Neuronal stem cell (in vitro differentiated cells): Measurements from ENCODE around the gene ASGR1.

Experiments used
- DNase-seq: peaks from one replicate; pipeline ENCODE4 v3.0.0-alpha.2; 2013; ENCODE audit warnings: low spot score
- H2AFZ ChIP-seq: one replicate; pipeline ENCODE4 v1.6.1; 2013; ENCODE audit warnings: mild to moderate bottlenecking, low read length, inconsistent platforms
- H2AK5ac ChIP-seq: 2 replicates; pipeline ENCODE4 v1.6.1; 2013; ENCODE audit warnings: low read depth, mild to moderate bottlenecking, inconsistent platforms, low read length, moderate library complexity, mixed read lengths
- H2BK120ac ChIP-seq: 2 replicates; pipeline ENCODE4 v1.6.1; 2013; ENCODE audit warnings: low read depth, mild to moderate bottlenecking, inconsistent platforms, low read length, moderate library complexity, mixed read lengths
- H2BK12ac ChIP-seq: one replicate; pipeline ENCODE4 v1.6.1; 2013; ENCODE audit warnings: low read length, inconsistent platforms
- H2BK15ac ChIP-seq: 2 replicates; pipeline ENCODE4 v1.6.1; 2013; ENCODE audit warnings: mild to moderate bottlenecking, low read length, inconsistent platforms, mixed read lengths
- H2BK5ac ChIP-seq: one replicate; pipeline ENCODE4 v1.6.1; 2013; ENCODE audit warnings: inconsistent platforms, mild to moderate bottlenecking, low read length, moderate library complexity
- H3K14ac ChIP-seq: one replicate; pipeline ENCODE4 v1.6.1; 2013; ENCODE audit warnings: low read length, inconsistent platforms
- H3K18ac ChIP-seq: 2 replicates; pipeline ENCODE4 v1.6.1; 2013; ENCODE audit warnings: low read length, inconsistent platforms
- H3K23ac ChIP-seq: 2 replicates; pipeline ENCODE4 v1.6.1; 2013; ENCODE audit warnings: low read depth, mild to moderate bottlenecking, mixed read lengths, low read length, inconsistent platforms; ENCODE audit not compliant: poor library complexity
- H3K27ac ChIP-seq: replicated peaks from 3 replicates; pipeline ENCODE4 v1.5.1; 2013; ENCODE audit warnings: low read length, inconsistent platforms
- H3K27me3 ChIP-seq, 3 experiments: 2 replicates each; pipeline ENCODE4 v1.6.1; 2013; ENCODE audit warnings: low read length in 3 of 3, mild to moderate bottlenecking in 2 of 3, inconsistent platforms in 1 of 3, low read depth in 1 of 3, mixed read lengths in 1 of 3, moderate library complexity in 1 of 3; ENCODE audit not compliant: control insufficient read depth in 3 of 3, insufficient read depth in 3 of 3
- H3K36me3 ChIP-seq, 2 donors: replicated peaks in 1 of 2; 2 replicates each; pipeline ENCODE4 v1.6.1; 2013; ENCODE audit warnings: low read length in 2 of 2; ENCODE audit not compliant: control insufficient read depth in 2 of 2, insufficient read depth in 2 of 2
- H3K4ac ChIP-seq: 2 replicates; pipeline ENCODE4 v1.6.1; 2013; ENCODE audit warnings: inconsistent platforms, mild to moderate bottlenecking, low read length, moderate library complexity
- H3K4me1 ChIP-seq, 2 donors: 1 replicate in 1 of 2; 2 replicates in 1 of 2; pipeline ENCODE4 v1.6.1; 2013; ENCODE audit warnings: low read length in 2 of 2, low read depth in 1 of 2; ENCODE audit not compliant: control insufficient read depth in 2 of 2, insufficient read depth in 1 of 2
- H3K4me2 ChIP-seq: one replicate; pipeline ENCODE4 v1.6.1; 2013; ENCODE audit warnings: mild to moderate bottlenecking, low read length, inconsistent platforms; ENCODE audit not compliant: insufficient read depth, poor library complexity, severe bottlenecking
- H3K4me3 ChIP-seq, 2 donors: 2 replicates each; pipeline ENCODE4 v1.5.1; 2013; ENCODE audit warnings: low read length in 2 of 2, mild to moderate bottlenecking in 2 of 2, inconsistent platforms in 1 of 2, moderate library complexity in 1 of 2
- H3K79me1 ChIP-seq: one replicate; pipeline ENCODE4 v1.6.1; 2013; ENCODE audit warnings: low read depth, mild to moderate bottlenecking, inconsistent platforms, low read length, moderate library complexity
- H3K9ac ChIP-seq: one replicate; pipeline ENCODE4 v1.6.1; 2013; ENCODE audit warnings: mild to moderate bottlenecking, low read depth, low read length, inconsistent platforms; ENCODE audit not compliant: poor library complexity
- H3K9me3 ChIP-seq, 2 donors: replicated peaks in 1 of 2; 2 replicates each; pipeline versions ENCODE3 to v1.6.1; 2013; ENCODE audit warnings: low read length in 2 of 2, mild to moderate bottlenecking in 2 of 2, inconsistent platforms in 1 of 2, low read depth in 1 of 2, mixed read lengths in 1 of 2, moderate library complexity in 1 of 2; ENCODE audit not compliant: control insufficient read depth in 2 of 2, insufficient read depth in 1 of 2
- H4K8ac ChIP-seq: one replicate; pipeline ENCODE4 v1.6.1; 2013; ENCODE audit warnings: low read depth, mild to moderate bottlenecking, inconsistent platforms, low read length, moderate library complexity
- H4K91ac ChIP-seq: one replicate; pipeline ENCODE4 v1.6.1; 2013; ENCODE audit warnings: low read length, low read depth, mild to moderate bottlenecking, inconsistent platforms; ENCODE audit not compliant: poor library complexity
- WGBS, 2 donors: extraction: QIAGEN DNeasy Blood & Tissue Kit; methylation state at CpG; one replicate each; pipeline ENCODE4 v1.1.7; 2013; ENCODE audit warnings: missing lambda C conversion rate in 2 of 2, mixed read lengths in 1 of 2; ENCODE audit not compliant: insufficient read length in 2 of 2, insufficient replicate concordance in 1 of 2; ENCODE audit errors: extremely low coverage in 2 of 2; 5-methylcytosine and 5-hydroxymethylcytosine counted together

The ASGR1 gene

GRCh38 chr17:7196651-7197401, 17.7 kb upstream of the ASGR1 start:
- Histone ChIP-seq H3K27ac (no peak overlapping the region), H4K91ac (no peak overlapping the region), H4K8ac (no peak overlapping the region), H2AFZ (no peak overlapping the region), H3K4me2 (no peak overlapping the region), H3K4ac (no peak overlapping the region), H3K79me1 (peaks cover 3% of the 10 kb centered on the region), H3K9me3 (no peaks in the 10 kb centered on the region), H3K18ac (no peak overlapping the region), H3K27me3 (no peaks in the 10 kb centered on the region), H3K9ac (no peak overlapping the region), H2BK120ac (no peak overlapping the region), H3K23ac (no peak overlapping the region), H3K36me3 (peaks cover 50 to 85% of the 10 kb centered on the region in 2 donors), H2BK15ac (no peak overlapping the region), H3K4me3 (no peak overlapping the region), H3K14ac (no peak overlapping the region), H3K4me1 (no peaks in the 10 kb centered on the region), H2BK5ac (no peak overlapping the region), H2AK5ac (no peak overlapping the region), H2BK12ac (no peak overlapping the region)
- DNase-seq = no peak
- WGBS, 2 donors = no CpG with 5 or more reads among the region's 22 CpGs

GRCh38 chr17:7195971-7196370, 16.8 kb upstream of the ASGR1 start:
- H3K4me2 ChIP-seq = no peak overlapping the region
- no peak overlapping the region for H3K4me3 ChIP-seq
- no peak overlapping the region for H4K91ac ChIP-seq
- no peaks in the 10 kb centered on the region for H3K9me3 ChIP-seq
- peaks cover 3% of the 10 kb centered on the region for H3K79me1 ChIP-seq
- peaks cover 0 to 3% of the 10 kb centered on the region in 2 donors for H3K4me1 ChIP-seq
- no peak overlapping the region for H3K23ac ChIP-seq
- no peak overlapping the region for H3K4ac ChIP-seq
- H2BK12ac ChIP-seq = no peak overlapping the region
- peaks cover 53 to 85% of the 10 kb centered on the region in 2 donors for H3K36me3 ChIP-seq
- H3K27me3 ChIP-seq = no peaks in the 10 kb centered on the region
- no peak overlapping the region for H2AFZ ChIP-seq
- no peak overlapping the region for H3K14ac ChIP-seq
- H2BK120ac ChIP-seq = no peak overlapping the region
- WGBS, 2 donors = no CpG with 5 or more reads among the region's 12 CpGs
- no peak overlapping the region for H2AK5ac ChIP-seq
- H2BK15ac ChIP-seq = no peak overlapping the region
- H2BK5ac ChIP-seq = no peak overlapping the region
- DNase-seq = no peak
- no peak overlapping the region for H3K9ac ChIP-seq
- no peak overlapping the region for H4K8ac ChIP-seq
- H3K27ac ChIP-seq = no peak overlapping the region
- H3K18ac ChIP-seq = no peak overlapping the region

GRCh38 chr17:7192271-7192937, 13.2 kb upstream of the ASGR1 start:
- Histone ChIP-seq H2BK5ac (no peak overlapping the region), H2BK12ac (no peak overlapping the region), H3K18ac (no peak overlapping the region), H3K9me3 (no peaks in the 10 kb centered on the region), H3K27ac (peak overlapping the region; percentile 12), H2AFZ (no peak overlapping the region), H2AK5ac (no peak overlapping the region), H3K79me1 (peaks cover 3% of the 10 kb centered on the region), H4K8ac (no peak overlapping the region), H3K4me3 (no peak overlapping the region), H3K4me1 (peaks cover 0 to 5% of the 10 kb centered on the region in 2 donors), H2BK15ac (no peak overlapping the region), H3K9ac (no peak overlapping the region), H2BK120ac (no peak overlapping the region), H3K14ac (no peak overlapping the region), H3K23ac (no peak overlapping the region), H4K91ac (no peak overlapping the region), H3K36me3 (peaks cover 55 to 92% of the 10 kb centered on the region in 2 donors), H3K4ac (no peak overlapping the region), H3K27me3 (no peaks in the 10 kb centered on the region), H3K4me2 (no peak overlapping the region)
- WGBS, 2 donors = no CpG with 5 or more reads among the region's 12 CpGs
- no peak for DNase-seq

- H2BK12ac ChIP-seq = no peak overlapping the region
- WGBS, 2 donors = no CpG with 5 or more reads among the region's 26 CpGs
- H2AK5ac ChIP-seq = peak overlapping the region; percentile 81
- H3K36me3 ChIP-seq = peaks cover 52 to 85% of the 10 kb centered on the region in 2 donors
- peaks cover 3% of the 10 kb centered on the region for H3K79me1 ChIP-seq
- peak; percentile 73 for DNase-seq
- H3K4ac ChIP-seq = no peak overlapping the region
- H2BK15ac ChIP-seq = no peak overlapping the region
- no peaks in the 10 kb centered on the region for H3K27me3 ChIP-seq
- no peaks in the 10 kb centered on the region for H3K9me3 ChIP-seq
- H3K4me2 ChIP-seq = no peak overlapping the region
- no peak overlapping the region for H3K23ac ChIP-seq
- H3K14ac ChIP-seq = no peak overlapping the region
- H2AFZ ChIP-seq = no peak overlapping the region
- H2BK5ac ChIP-seq = no peak overlapping the region
- H3K18ac ChIP-seq = peak overlapping the region; percentile 71
- H2BK120ac ChIP-seq = no peak overlapping the region
- no peak overlapping the region for H3K4me3 ChIP-seq
- H3K27ac ChIP-seq = peak overlapping the region; percentile 12
- H4K8ac ChIP-seq = no peak overlapping the region
- H3K9ac ChIP-seq = no peak overlapping the region
- H4K91ac ChIP-seq = no peak overlapping the region
- peaks cover 0 to 5% of the 10 kb centered on the region in 2 donors for H3K4me1 ChIP-seq
Measured at GRCh38 chr17:7191571-7192270, 12.6 kb upstream of the ASGR1 start.
